IMR-90 (cell line): ENCODE results near the gene SWAP70. TPM values are rescaled to one million over a fixed set of nuclear protein-coding genes. Genes with fewer than 3 reads are reported as not detected.

ENCODE experiments used
- ATAC-seq: fragments of 200-7000 bp; cut with Tn5 transposase; 2 replicates; pipeline ENCODE4 v1.9.1; 2020; ENCODE audit warnings: low read depth, mild to moderate bottlenecking, moderate library complexity
- BruUV-seq: library from RNA; stranded (reverse); fragments of 400-500 nt; replicated peaks from 2 replicates; lab custom pipeline; 2021; lab: Mats Ljungman, UMichigan
- CTCF ChIA-PET: fragments of 300-600 bp; formaldehyde crosslinking; extraction: SDS; loops from one replicate; lab custom pipeline; 2021; ENCODE audit warnings: antibody characterized with exemption; lab: Yijun Ruan, JAX
- POLR2A ChIA-PET: fragments of 300-600 bp; sonication (Branson Sonifier 250); formaldehyde crosslinking; loops from one replicate; lab custom pipeline; 2022; ENCODE audit warnings: antibody characterized with exemption; ENCODE audit not compliant: unreplicated experiment; lab: Charles Lee
- DNase-seq: peaks from one replicate; pipeline ENCODE4 v3.0.0; 2013
- H2AFZ ChIP-seq: replicated peaks from 2 replicates; pipeline ENCODE3; 2013; ENCODE audit warnings: low read length, mild to moderate bottlenecking; ENCODE audit not compliant: poor library complexity
- H2AK5ac ChIP-seq: 2 replicates; pipeline ENCODE4 v1.6.1; 2013; ENCODE audit warnings: low read depth, low read length, inconsistent platforms
- H2AK9ac ChIP-seq: replicated peaks from 2 replicates; pipeline ENCODE3; 2013; ENCODE audit warnings: mild to moderate bottlenecking, low read depth, low read length, moderate library complexity; ENCODE audit not compliant: poor library complexity
- H2BK120ac ChIP-seq: 2 replicates; pipeline ENCODE4 v1.6.1; 2013; ENCODE audit warnings: low read depth, low read length, inconsistent platforms
- H2BK15ac ChIP-seq: 3 replicates; pipeline ENCODE4 v1.6.1; 2013; ENCODE audit warnings: low read depth, low read length, inconsistent platforms
- H2BK20ac ChIP-seq: 2 replicates; pipeline ENCODE4 v1.6.1; 2013; ENCODE audit warnings: low read depth, mild to moderate bottlenecking, inconsistent platforms, low read length, moderate library complexity
- H2BK5ac ChIP-seq: 2 replicates; pipeline ENCODE4 v1.6.1; 2013; ENCODE audit warnings: mild to moderate bottlenecking, low read depth, low read length, inconsistent platforms; ENCODE audit not compliant: poor library complexity, severe bottlenecking
- H3K14ac ChIP-seq: replicated peaks from 2 replicates; pipeline ENCODE4 v1.6.1; 2013; ENCODE audit warnings: low read depth, low read length, inconsistent platforms
- H3K18ac ChIP-seq: 2 replicates; pipeline ENCODE4 v1.6.1; 2013; ENCODE audit warnings: low read depth, low read length, control low read depth
- H3K23ac ChIP-seq: 2 replicates; pipeline ENCODE4 v1.6.1; 2013; ENCODE audit warnings: low read depth, low read length, inconsistent platforms
- H3K27ac ChIP-seq: 2 replicates; pipeline ENCODE4 v1.5.1; 2013; ENCODE audit warnings: mild to moderate bottlenecking, control low read depth, low read length; ENCODE audit not compliant: insufficient read depth
- H3K27me3 ChIP-seq: 2 replicates; pipeline ENCODE4 v1.6.1; 2013; ENCODE audit warnings: low read length; ENCODE audit not compliant: control insufficient read depth, insufficient read depth
- H3K36me3 ChIP-seq: 2 replicates; pipeline ENCODE4 v1.6.1; 2013; ENCODE audit warnings: low read length, mixed read lengths; ENCODE audit not compliant: control insufficient read depth, insufficient read depth
- H3K4ac ChIP-seq: 2 replicates; pipeline ENCODE4 v1.6.1; 2013; ENCODE audit warnings: low read depth, low read length, inconsistent platforms
- H3K4me1 ChIP-seq: 2 replicates; pipeline ENCODE4 v1.6.1; 2013; ENCODE audit warnings: low read length, mixed read lengths; ENCODE audit not compliant: control insufficient read depth, insufficient read depth
- H3K4me2 ChIP-seq: 2 replicates; pipeline ENCODE4 v1.6.1; 2013; ENCODE audit warnings: low read depth, mild to moderate bottlenecking, control low read depth, low read length, moderate library complexity
- H3K4me3 ChIP-seq: 2 replicates; pipeline ENCODE4 v1.5.1; 2013; ENCODE audit warnings: low read depth, mild to moderate bottlenecking, control low read depth, low read length, moderate library complexity; ENCODE audit not compliant: insufficient read depth
- H3K56ac ChIP-seq: 2 replicates; pipeline ENCODE4 v1.6.1; 2013; ENCODE audit warnings: low read length, inconsistent platforms; ENCODE audit not compliant: insufficient read depth; ENCODE audit errors: extremely low read depth
- H3K79me1 ChIP-seq, 2 experiments: 2 replicates each; pipeline ENCODE4 v1.6.1; 2013; ENCODE audit warnings: low read length in 2 of 2, inconsistent platforms in 1 of 2, low read depth in 1 of 2
- H3K9ac ChIP-seq: 2 replicates; pipeline ENCODE4 v1.6.1; 2013; ENCODE audit warnings: low read depth, low read length, control low read depth
- H3K9me1 ChIP-seq: 2 replicates; pipeline ENCODE4 v1.6.1; 2013; ENCODE audit warnings: low read length, inconsistent platforms; ENCODE audit not compliant: insufficient read depth
- H3K9me3 ChIP-seq: 2 replicates; pipeline ENCODE4 v1.6.1; 2013; ENCODE audit warnings: low read length; ENCODE audit not compliant: control insufficient read depth, insufficient read depth
- H4K20me1 ChIP-seq: 2 replicates; pipeline ENCODE4 v1.6.1; 2013; ENCODE audit warnings: low read length, inconsistent platforms; ENCODE audit not compliant: insufficient read depth
- H4K5ac ChIP-seq: 2 replicates; pipeline ENCODE4 v1.6.1; 2013; ENCODE audit warnings: mild to moderate bottlenecking, low read depth, low read length, control low read depth
- H4K8ac ChIP-seq, 2 experiments: 2 replicates each; pipeline ENCODE4 v1.6.1; 2013; ENCODE audit warnings: low read depth in 2 of 2, low read length in 2 of 2, control low read depth in 1 of 2, inconsistent platforms in 1 of 2
- H4K91ac ChIP-seq: 2 replicates; pipeline ENCODE4 v1.6.1; 2013; ENCODE audit warnings: low read depth, low read length, inconsistent platforms; ENCODE audit not compliant: insufficient read depth
- FOS ChIP-seq: fragments of 150-350 bp; IDR thresholded peaks from 2 replicates; pipeline ENCODE4 v1.6.1; 2016; ENCODE audit warnings: low read depth, low read length
- MAZ ChIP-seq: IDR thresholded peaks from 2 replicates; pipeline ENCODE4 v1.6.1; 2012; ENCODE audit warnings: low read depth, mild to moderate bottlenecking, low read length, improper control_type of control experiment, moderate library complexity, borderline replicate concordance
- RCOR1 ChIP-seq: IDR thresholded peaks from 2 replicates; pipeline ENCODE4 v1.6.1; 2012; ENCODE audit warnings: mild to moderate bottlenecking, low read length, improper control_type of control experiment; ENCODE audit not compliant: insufficient replicate concordance
- WGBS, 2 experiments: methylation state at CpG; one replicate each; pipeline versions ENCODE4 v1.1.5 to v1.1.7; 2013; ENCODE audit warnings: missing lambda C conversion rate in 2 of 2; ENCODE audit not compliant: insufficient read length in 1 of 2; ENCODE audit errors: extremely low coverage in 2 of 2; 5-methylcytosine and 5-hydroxymethylcytosine counted together
- dilution Hi-C: fragments of 300-500 bp; cut with HindIII; formaldehyde crosslinking; loops from one replicate; pipeline ENCODE4 v1.14.3; 2018; ENCODE audit warnings: low sequenced_read_pairs; ENCODE audit not compliant: unreplicated experiment
- in situ Hi-C: fragments of 300-500 bp; cut with MboI; formaldehyde crosslinking; loops from 3 replicates; pipeline ENCODE4 v1.14.3; 2019; ENCODE audit warnings: low sequenced_read_pairs, inconsistent platforms, mixed read lengths
- intact Hi-C: fragments of 100-400 bp; cut with micrococcal nuclease; formaldehyde crosslinking; loops from 2 replicates; pipeline ENCODE4 v1.10.0; 2022
- polyA plus RNA-seq, 3 experiments: library from polyadenylated mRNA; depleted of rRNA; stranded (reverse); fragments of >200 nt; gene quantifications; 2 replicates each; pipeline ENCODE4 v1.2.3, GENCODE V29; 2012; ENCODE audit warnings: low replicate concordance in 1 of 3
- total RNA-seq: library from RNA; depleted of rRNA; stranded (reverse); fragments of >200 nt; gene quantifications from 2 replicates; pipeline ENCODE4 v1.2.3, GENCODE V29; 2012

Gene SWAP70
- total and polyA plus RNA-seq, 2 of the 4 experiments (the other 2 are of a cell fraction): 15.5 to 19.9 TPM

- no TSS peak for BruUV-seq
- Histone ChIP-seq H3K9ac (peak overlapping the region; percentile 58), H3K4me1 (peaks cover 25% of the 10 kb centered on the region), H3K4ac (peak overlapping the region; percentile 99), H3K9me3 (no peaks in the 10 kb centered on the region), H2BK20ac (peak overlapping the region; percentile 99), H3K18ac (peak overlapping the region; percentile 96), H3K23ac (peak overlapping the region; percentile 93), H4K8ac (peak overlapping the region; percentile 73 to 91), H2BK15ac (peak overlapping the region; percentile 99), H2AK9ac (peak overlapping the region; percentile 63), H3K36me3 (peaks cover 9% of the 10 kb centered on the region), H2BK5ac (peak overlapping the region; percentile 96), H3K79me1 (peaks cover 9 to 44% of the 10 kb centered on the region in 2 experiments), H3K56ac (peak overlapping the region; percentile 94), H2BK120ac (peak overlapping the region; percentile 99), H4K91ac (peak overlapping the region; percentile 98), H3K27me3 (no peaks in the 10 kb centered on the region), H4K20me1 (no peaks in the 10 kb centered on the region), H4K5ac (peak overlapping the region; percentile 88), H3K4me2 (peak overlapping the region; percentile 35; the same call in 1 of the 2 replicates), H3K14ac (peak overlapping the region; percentile 97), H3K4me3 (no peak overlapping the region), H2AFZ (peak overlapping the region; percentile 52), H2AK5ac (peak overlapping the region; percentile 98), H3K9me1 (peaks cover 21% of the 10 kb centered on the region), H3K27ac (peak overlapping the region; percentile 90)
- intact Hi-C loops (no loop called here), dilution Hi-C loops (no loop called here), in situ Hi-C loops (loop anchor here (25.0 kb wide), 1 partner anchor 188 kb away; no protein-coding TSS in a partner anchor)
- ATAC-seq (peak; percentile 92), DNase-seq (peak; percentile 94)
- WGBS, 2 experiments: 29% methylated on average over 1 of the region's 6 CpGs; no CpG with 5 or more reads in 1 of the 2 experiments
- ChIA-PET CTCF (no interaction called here), POLR2A (interaction anchor here (0.6 to 1.5 kb wide), 4 partner anchors 9 to 532 kb away, joined by 3 to 9 read pairs (median 6); no protein-coding TSS in a partner anchor)
- TF ChIP-seq RCOR1 (peak; percentile 36), MAZ (no peak), FOS (peak; percentile 24; the same call in 1 of the 2 replicates)
Measured at GRCh38 chr11:9774591-9775397, 110.9 kb downstream of the SWAP70 start.
